Measurements from ENCODE around the gene FHL3. TPM values are rescaled to one million over a fixed set of nuclear protein-coding genes. Genes with fewer than 3 reads are reported as not detected.

Gene FHL3
- total and polyA plus RNA-seq, 9 of the 15 experiments (the other 6 are each of a cell fraction or from before 2014, with no cell fraction given) = 6.1 to 144 (median 34.1) TPM

DNA sequence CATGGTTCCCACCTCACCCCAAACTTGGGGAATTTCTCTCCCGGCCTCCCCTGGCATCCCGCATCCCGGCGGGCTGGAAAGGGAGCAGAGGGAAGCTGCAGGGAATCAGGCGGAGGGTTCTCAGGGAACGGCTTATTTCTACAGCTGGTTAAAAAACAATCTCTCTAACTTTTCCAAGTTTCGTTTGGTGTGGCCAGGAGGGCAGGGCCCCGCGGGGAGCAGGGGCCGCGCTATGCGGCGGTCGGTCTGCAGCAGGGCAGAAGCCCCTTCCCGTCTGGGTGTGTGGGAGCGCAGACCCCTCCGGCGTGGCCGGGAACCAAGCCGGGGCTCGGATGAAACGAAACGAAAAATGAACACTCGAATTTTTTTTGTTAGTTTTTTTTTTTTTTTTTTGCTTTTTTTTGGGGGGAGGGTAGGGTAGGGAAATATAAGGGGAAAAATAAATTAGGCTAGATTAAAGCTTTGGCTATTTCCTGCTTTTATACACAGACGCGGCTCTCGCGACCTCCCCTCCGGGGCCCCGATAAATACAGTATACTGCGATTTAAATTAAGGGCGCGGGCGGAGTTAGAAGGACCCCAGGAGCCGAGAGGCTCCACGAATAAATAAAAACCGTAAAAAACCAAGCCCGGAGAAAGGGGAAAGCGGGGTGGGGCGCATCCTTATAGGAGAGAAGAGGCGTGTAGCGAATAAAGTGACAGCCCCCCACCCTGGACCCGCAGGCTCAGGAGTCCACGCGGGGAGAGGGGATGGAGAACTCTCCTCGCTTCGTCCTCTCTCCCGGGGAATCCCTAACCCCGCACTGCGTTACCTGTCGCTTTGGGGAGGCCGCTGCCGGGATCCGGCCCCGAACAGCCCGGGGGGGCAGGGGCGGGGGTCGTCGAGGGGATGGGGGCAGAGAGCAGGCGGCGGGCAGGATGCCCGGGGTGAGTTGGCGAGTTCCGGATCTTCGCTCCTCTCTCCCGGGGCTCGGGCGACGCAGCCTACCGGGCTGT lies 39.2 kb upstream of the FHL3 start:
- TF ChIP-seq, protein P1, sequence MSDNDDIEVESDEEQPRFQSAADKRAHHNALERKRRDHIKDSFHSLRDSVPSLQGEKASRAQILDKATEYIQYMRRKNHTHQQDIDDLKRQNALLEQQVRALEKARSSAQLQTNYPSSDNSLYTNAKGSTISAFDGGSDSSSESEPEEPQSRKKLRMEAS (CRISPR knock-in tag; IDR thresholded peaks at IDR 0.05) = no peak
- TF ChIP-seq ZKSCAN8 (CRISPR knock-in tag; IDR thresholded peaks at IDR 0.05) (no peak), CHCHD3 (CRISPR knock-in tag; IDR thresholded peaks at IDR 0.05) (no peak), STAT5B (CRISPR knock-in tag; IDR thresholded peaks at IDR 0.05) (no peak), MYC (IDR thresholded peaks at IDR 0.05; ENCODE audit: low read depth, low read length) (no peak), MYC (CRISPR knock-in tag; IDR thresholded peaks at IDR 0.05; ENCODE audit: borderline replicate concordance, low read depth) (no peak), LARP7 (IDR thresholded peaks at IDR 0.05) (no peak), TCF7L2 (IDR thresholded peaks at IDR 0.05; ENCODE audit: low read depth, low read length) (no peak)
- TF ChIP-seq, protein P2, sequence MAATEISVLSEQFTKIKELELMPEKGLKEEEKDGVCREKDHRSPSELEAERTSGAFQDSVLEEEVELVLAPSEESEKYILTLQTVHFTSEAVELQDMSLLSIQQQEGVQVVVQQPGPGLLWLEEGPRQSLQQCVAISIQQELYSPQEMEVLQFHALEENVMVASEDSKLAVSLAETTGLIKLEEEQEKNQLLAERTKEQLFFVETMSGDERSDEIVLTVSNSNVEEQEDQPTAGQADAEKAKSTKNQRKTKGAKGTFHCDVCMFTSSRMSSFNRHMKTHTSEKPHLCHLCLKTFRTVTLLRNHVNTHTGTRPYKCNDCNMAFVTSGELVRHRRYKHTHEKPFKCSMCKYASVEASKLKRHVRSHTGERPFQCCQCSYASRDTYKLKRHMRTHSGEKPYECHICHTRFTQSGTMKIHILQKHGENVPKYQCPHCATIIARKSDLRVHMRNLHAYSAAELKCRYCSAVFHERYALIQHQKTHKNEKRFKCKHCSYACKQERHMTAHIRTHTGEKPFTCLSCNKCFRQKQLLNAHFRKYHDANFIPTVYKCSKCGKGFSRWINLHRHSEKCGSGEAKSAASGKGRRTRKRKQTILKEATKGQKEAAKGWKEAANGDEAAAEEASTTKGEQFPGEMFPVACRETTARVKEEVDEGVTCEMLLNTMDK (IDR thresholded peaks at IDR 0.05; ENCODE audit: borderline replicate concordance, insufficient read depth, low read depth, low read length, poor library complexity, severe bottlenecking) = no peak
- ChIA-PET CTCF (ENCODE audit: low intra/inter-chr PET ratio) (no interaction called here), POLR2A (no interaction called here)
- Histone ChIP-seq H3K79me2 (ENCODE audit: control insufficient read depth, insufficient read depth, low read length) (no peaks in the 10 kb centered on the region), H3K4me2 (ENCODE audit: insufficient read depth, low read length) (no peak overlapping the region), H3K4me3 (no peak overlapping the region), H3K4me1 (replicated peaks in 1 of 2; ENCODE audit: control insufficient read depth in 2 of 2, insufficient read depth in 2 of 2, low read length in 2 of 2) (peaks cover 0 to 30% of the 10 kb centered on the region in 2 experiments; a peak in 2 of 5 replicates), H3K36me3 (ENCODE audit: control insufficient read depth, insufficient read depth, low read length) (no peaks in the 10 kb centered on the region), H2AFZ (ENCODE audit: low read depth, low read length) (no peak overlapping the region), H3K9me3 (replicated peaks; ENCODE audit: control insufficient read depth, insufficient read depth, low read depth, low read length) (no peaks in the 10 kb centered on the region), H3K27ac (ENCODE audit: extremely low read depth, low read depth, low read length) (no peak overlapping the region), H3K9ac (ENCODE audit: insufficient read depth in 1 of 2, low read depth in 2 of 2, low read length in 2 of 2) (peak overlapping the region in 1 of 2 experiments; percentile 61; a peak in 1 of 4 replicates), H3K9me1 (ENCODE audit: control insufficient read depth, insufficient read depth, low read length) (peaks cover 5% of the 10 kb centered on the region), H4K20me1 (replicated peaks; ENCODE audit: control insufficient read depth, insufficient read depth, low read length) (peaks cover 12% of the 10 kb centered on the region; the same call in 1 of the 2 replicates), H3K27me3 (ENCODE audit: control insufficient read depth in 2 of 2, insufficient read depth in 2 of 2, low read length in 2 of 2) (peaks cover 29 to 56% of the 10 kb centered on the region in 2 experiments; a peak in 4 of 5 replicates)
- intact Hi-C loops (cut with micrococcal nuclease) (loop anchor here (10.0 kb wide), 1 partner anchor 540 kb away; no protein-coding TSS in a partner anchor), in situ Hi-C loops (cut with MboI) (loop anchor here (5.0 to 25.0 kb wide), 2 partner anchors 543 to 788 kb away; no protein-coding TSS in a partner anchor)
- 40% methylated on average over 40 of the region's 70 CpGs for WGBS (ENCODE audit: insufficient coverage, low coverage, missing lambda C conversion rate)
- no peak for FAIRE-seq
- no peak for ATAC-seq
- no TSS peak for BruUV-seq (replicated peaks)
- DNase-seq (ENCODE audit: extremely low read depth in 1 of 4, low spot score in 3 of 4) = no peak
